Mucosa of rectum (tissue), 2 donors: Measurements from ENCODE around the gene DPPA5.
"Not testable (repeated sequence)": the region's sequence is repeated elsewhere in the genome, so short reads cannot be mapped to it uniquely, and the experiment has no call there.

Experiments used
- H3K27ac ChIP-seq, 2 donors: one replicate each; pipeline ENCODE4 v1.7.0; 2013; ENCODE audit warnings: inconsistent platforms in 2 of 2, low read depth in 2 of 2, low read length in 2 of 2
- H3K27me3 ChIP-seq, 2 donors: one replicate each; pipeline ENCODE4 v1.7.0; 2013; ENCODE audit warnings: low read length in 2 of 2; ENCODE audit not compliant: control insufficient read depth in 2 of 2, insufficient read depth in 2 of 2
- H3K36me3 ChIP-seq, 2 donors: one replicate each; pipeline ENCODE4 v1.7.0; 2013; ENCODE audit warnings: low read length in 2 of 2; ENCODE audit not compliant: control insufficient read depth in 2 of 2, insufficient read depth in 2 of 2
- H3K4me1 ChIP-seq, 2 donors: one replicate each; pipeline ENCODE4 v1.7.0; 2013; ENCODE audit warnings: low read length in 2 of 2, mild to moderate bottlenecking in 1 of 2; ENCODE audit not compliant: control insufficient read depth in 2 of 2, insufficient read depth in 2 of 2
- H3K4me3 ChIP-seq, 2 donors: one replicate each; pipeline ENCODE4 v1.7.0; 2013; ENCODE audit warnings: low read length in 2 of 2
- H3K9ac ChIP-seq, 2 donors: one replicate each; pipeline ENCODE4 v1.7.0; 2013; ENCODE audit warnings: low read length in 2 of 2, low read depth in 1 of 2, mild to moderate bottlenecking in 1 of 2
- H3K9me3 ChIP-seq, 2 donors: one replicate each; pipeline ENCODE4 v1.7.0; 2013; ENCODE audit warnings: low read length in 2 of 2; ENCODE audit not compliant: control insufficient read depth in 2 of 2
- donor health status: healthy.
- donor health status: Normal muscosa, but diverticular disease.

Gene DPPA5

GRCh38 chr6:73353636-73354593 is at the start of gene DPPA5:
TSS of gene DPPA5 (minus strand) at chr6:73354276. CDS start at chr6:73354225, 51 bp downstream.
- no peak within 1 kb of the TSS for H3K9ac ChIP-seq
- H3K27ac ChIP-seq = no peak within 1 kb of the TSS
- peaks cover 0 to 3% of the 10 kb centered on the region in 2 donors for H3K27me3 ChIP-seq
- no peaks in the 10 kb centered on the region for H3K9me3 ChIP-seq
- no peaks in the 10 kb centered on the region for H3K4me1 ChIP-seq
- H3K4me3 ChIP-seq = no peak within 1 kb of the TSS
- no peaks in the 10 kb centered on the region for H3K36me3 ChIP-seq

GRCh38 chr6:73400656-73401055 is 46.6 kb upstream of the DPPA5 start:
- no peaks in the 10 kb centered on the region for H3K9me3 ChIP-seq
- no peaks in the 10 kb centered on the region for H3K36me3 ChIP-seq
- H3K9ac ChIP-seq = no peak overlapping the region
- no peaks in the 10 kb centered on the region for H3K4me1 ChIP-seq
- H3K27me3 ChIP-seq = no peaks in the 10 kb centered on the region
- H3K27ac ChIP-seq = no peak overlapping the region
- H3K4me3 ChIP-seq = no peak overlapping the region

DNA sequence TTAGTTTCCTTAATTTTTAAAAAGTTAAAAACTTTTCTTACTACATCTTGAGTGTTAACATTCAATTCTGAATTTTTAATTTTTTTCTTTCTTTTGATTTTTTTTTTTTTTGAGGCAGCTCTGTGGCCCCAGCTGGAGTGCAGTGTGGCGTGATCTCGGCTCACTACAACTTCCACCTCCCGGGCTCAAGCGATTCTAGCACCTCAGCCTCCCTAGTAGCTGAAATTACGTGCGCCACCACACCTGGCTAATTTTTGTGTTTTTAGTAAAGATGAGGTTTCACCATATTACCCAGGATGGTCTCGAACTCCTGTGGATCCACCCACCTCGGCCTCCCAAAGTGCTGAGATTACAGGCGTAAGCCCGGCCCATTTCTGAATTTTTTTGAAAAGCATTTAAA is 41.8 kb upstream of the DPPA5 start:
- Histone ChIP-seq H3K4me1 (no peaks in the 10 kb centered on the region), H3K4me3 (no peak overlapping the region), H3K9me3 (no peaks in the 10 kb centered on the region), H3K9ac (no peak overlapping the region), H3K36me3 (no peaks in the 10 kb centered on the region), H3K27ac (no peak overlapping the region), H3K27me3 (no peaks in the 10 kb centered on the region)

DNA sequence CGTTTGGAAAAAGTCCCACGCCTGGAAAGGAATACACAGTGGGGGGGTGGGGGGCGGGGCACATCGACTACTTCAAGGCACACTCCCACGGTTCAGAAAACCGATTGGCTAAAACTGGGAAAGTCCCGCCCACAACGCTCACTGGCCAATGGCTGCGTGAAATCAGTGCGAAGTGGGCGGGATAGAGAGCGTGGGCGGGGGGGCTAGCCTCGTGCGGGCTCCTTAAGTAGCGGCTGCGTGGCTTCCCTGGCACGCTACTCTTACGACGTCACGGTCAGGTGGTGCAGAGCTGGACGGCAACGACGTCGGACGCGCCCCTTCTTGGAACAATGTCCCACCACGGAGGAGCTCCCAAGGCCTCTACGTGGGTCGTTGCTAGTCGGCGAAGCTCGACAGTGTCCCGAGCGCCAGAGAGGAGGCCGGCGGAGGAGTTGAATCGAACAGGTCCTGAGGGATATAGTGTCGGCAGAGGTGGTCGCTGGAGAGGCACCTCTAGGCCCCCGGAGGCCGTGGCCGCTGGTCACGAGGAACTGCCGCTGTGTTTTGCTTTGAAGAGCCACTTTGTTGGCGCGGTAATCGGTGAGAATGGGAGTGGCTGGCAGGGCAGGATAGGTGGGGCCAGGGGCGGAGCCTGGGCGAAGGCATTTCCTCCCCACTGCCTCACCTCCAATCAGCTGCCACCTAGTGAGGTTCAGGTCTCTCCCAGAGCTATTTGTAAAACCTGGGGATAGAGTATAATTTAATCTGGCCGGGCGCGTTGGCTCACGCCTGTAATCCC is 40.7 kb upstream of the DPPA5 start, which contains the start of gene DDX43:
Gene DDX43 (plus strand): TSS at position 252 of the 778 bp plus-strand sequence. CDS start 78 bp downstream, at position 330.
- peak within 1 kb of the TSS in 1 of 2 donors; percentile 38 for H3K9ac ChIP-seq
- H3K36me3 ChIP-seq = no peaks in the 10 kb centered on the region
- H3K27ac ChIP-seq = peak within 1 kb of the TSS in 1 of 2 donors; percentile 72
- no peaks in the 10 kb centered on the region for H3K9me3 ChIP-seq
- H3K4me1 ChIP-seq = no peaks in the 10 kb centered on the region
- H3K27me3 ChIP-seq = no peaks in the 10 kb centered on the region
- peak within 1 kb of the TSS in 1 of 2 donors; percentile 48 for H3K4me3 ChIP-seq

DNA sequence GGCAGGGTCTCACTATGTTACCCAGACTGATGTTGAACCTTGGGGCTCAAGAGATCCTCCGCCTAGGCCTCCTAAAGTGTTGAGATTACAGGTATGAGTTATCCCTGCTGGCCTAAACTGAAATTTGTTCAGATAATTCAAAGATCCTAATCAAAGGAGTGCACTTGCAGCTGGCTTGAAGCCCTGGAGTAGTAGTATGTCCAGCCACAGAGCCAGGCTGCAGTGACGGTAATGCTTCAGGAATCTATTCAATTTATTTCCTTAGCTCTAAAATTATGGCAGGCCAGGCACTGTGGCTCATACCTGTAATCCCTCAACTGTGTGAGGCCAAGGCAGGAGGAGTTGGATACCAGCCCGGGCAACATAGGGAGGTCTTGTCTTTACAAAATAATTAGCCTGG is 39.2 kb upstream of the DPPA5 start:
- H3K4me1 ChIP-seq = no peaks in the 10 kb centered on the region
- no peak overlapping the region for H3K4me3 ChIP-seq
- no peaks in the 10 kb centered on the region for H3K27me3 ChIP-seq
- no peaks in the 10 kb centered on the region for H3K36me3 ChIP-seq
- H3K9ac ChIP-seq = no peak overlapping the region
- no peak overlapping the region for H3K27ac ChIP-seq
- no peaks in the 10 kb centered on the region for H3K9me3 ChIP-seq

DNA sequence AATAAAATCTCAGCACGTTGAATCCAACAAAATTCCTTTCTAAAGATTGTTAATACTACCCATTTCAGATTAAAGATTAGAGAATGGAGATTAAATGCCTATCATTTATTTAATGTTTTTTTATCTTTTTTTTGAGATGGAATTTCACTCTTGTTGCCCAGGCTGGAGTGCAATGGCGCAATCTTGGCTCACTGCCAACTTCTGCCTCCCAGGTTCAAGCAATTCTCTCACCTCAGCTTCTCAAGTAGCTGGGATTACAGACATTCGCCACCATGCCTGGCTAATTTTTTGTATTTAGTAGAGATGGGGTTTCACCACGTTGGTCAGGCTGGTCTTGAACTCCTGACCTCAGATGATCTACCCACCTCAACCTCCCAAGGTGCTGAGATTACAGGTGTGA is 38.1 kb upstream of the DPPA5 start:
- not testable (repeated sequence) for H3K9me3 ChIP-seq, H3K4me1 ChIP-seq, H3K36me3 ChIP-seq, H3K27me3 ChIP-seq, H3K27ac ChIP-seq, H3K9ac ChIP-seq, H3K4me3 ChIP-seq

DNA sequence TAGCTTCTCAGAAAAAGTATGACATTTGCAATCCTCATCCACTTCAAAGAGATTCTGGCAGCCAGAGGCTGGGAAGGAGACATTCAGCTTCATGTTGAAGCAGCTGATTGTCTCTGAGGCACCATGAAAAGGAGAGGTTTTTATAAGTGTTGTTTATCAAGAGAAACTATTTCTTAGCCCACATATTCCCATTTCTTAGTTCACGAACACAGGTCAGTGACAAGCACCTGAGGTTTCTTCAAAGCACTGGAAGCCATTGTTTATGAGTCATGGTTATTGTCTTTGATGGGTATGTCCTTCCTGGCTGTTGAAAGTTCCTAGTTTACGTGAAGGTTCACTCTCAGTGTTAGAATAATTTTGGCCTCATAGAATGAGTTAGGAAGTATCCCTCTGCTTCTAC is 37.6 kb upstream of the DPPA5 start:
- Histone ChIP-seq H3K4me1 (no peaks in the 10 kb centered on the region), H3K9me3 (no peaks in the 10 kb centered on the region), H3K27ac (no peak overlapping the region), H3K36me3 (no peaks in the 10 kb centered on the region), H3K27me3 (no peaks in the 10 kb centered on the region), H3K9ac (no peak overlapping the region), H3K4me3 (no peak overlapping the region)

DNA sequence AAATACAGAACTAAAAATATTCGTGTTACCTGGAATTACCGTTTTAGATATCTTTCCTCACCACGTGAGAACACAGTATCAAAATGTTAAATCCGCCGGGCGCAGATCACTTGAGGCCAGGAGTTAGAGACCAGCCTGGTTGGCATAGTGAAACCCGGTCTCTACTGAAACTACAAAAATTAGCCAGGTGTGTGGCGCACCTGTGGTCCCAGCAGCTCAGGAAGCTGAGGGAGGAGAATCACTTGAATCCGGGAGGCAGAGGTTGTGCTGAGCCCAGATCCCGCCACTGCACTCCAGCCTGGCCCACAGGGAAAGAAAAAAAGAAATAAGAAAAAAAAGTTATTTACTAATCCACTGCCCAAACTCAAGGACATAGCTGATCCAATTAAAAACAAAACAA is 35.8 kb upstream of the DPPA5 start:
- no peak overlapping the region for H3K4me3 ChIP-seq
- H3K36me3 ChIP-seq = no peaks in the 10 kb centered on the region
- H3K27me3 ChIP-seq = no peaks in the 10 kb centered on the region
- H3K27ac ChIP-seq = no peak overlapping the region
- H3K4me1 ChIP-seq = no peaks in the 10 kb centered on the region
- no peaks in the 10 kb centered on the region for H3K9me3 ChIP-seq
- no peak overlapping the region for H3K9ac ChIP-seq

DNA sequence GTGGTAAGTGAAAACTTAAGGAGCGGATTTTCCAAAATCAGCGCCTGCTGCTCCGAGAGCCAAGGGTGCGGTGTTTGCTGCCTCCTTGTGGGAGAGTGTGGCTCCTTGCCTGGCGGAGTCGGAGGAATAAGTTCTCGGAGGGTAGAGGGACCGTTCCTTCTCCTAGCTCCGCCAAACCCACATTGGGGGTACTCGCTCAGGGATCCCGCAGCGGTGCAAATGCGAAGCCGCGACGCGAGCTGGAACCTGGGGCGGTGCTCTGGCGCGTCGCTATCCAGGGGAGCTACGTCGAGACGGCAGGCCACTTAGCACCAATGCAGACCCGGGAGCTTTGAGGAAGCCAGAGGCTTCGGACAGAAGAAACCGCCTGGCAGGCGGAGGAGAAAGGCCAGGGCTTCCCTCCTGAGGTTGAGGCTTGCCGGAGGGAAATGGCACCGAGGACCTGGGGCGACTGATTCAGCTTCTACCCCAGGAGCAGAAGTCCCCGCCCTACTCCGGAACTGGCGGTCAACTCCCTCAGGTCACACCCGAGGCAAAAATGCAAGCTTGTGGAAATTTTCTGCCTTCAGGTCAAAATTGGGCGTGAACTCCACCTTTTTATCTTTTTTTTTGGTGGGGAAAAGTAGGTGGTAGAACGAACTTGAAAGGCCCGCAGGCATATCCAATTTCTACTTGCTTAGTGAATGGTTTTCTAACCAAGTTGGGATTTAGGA is 34.9 kb upstream of the DPPA5 start:
- peak overlapping the region in 1 of 2 donors; percentile 27 for H3K27ac ChIP-seq
- H3K36me3 ChIP-seq = no peaks in the 10 kb centered on the region
- H3K9ac ChIP-seq = peak overlapping the region; percentile 62 to 66
- no peaks in the 10 kb centered on the region for H3K9me3 ChIP-seq
- H3K4me1 ChIP-seq = no peaks in the 10 kb centered on the region
- peak overlapping the region; percentile 76 to 82 for H3K4me3 ChIP-seq
- H3K27me3 ChIP-seq = no peaks in the 10 kb centered on the region
